ENCODE measurements around the gene ST7.

Gene ST7

DNA sequence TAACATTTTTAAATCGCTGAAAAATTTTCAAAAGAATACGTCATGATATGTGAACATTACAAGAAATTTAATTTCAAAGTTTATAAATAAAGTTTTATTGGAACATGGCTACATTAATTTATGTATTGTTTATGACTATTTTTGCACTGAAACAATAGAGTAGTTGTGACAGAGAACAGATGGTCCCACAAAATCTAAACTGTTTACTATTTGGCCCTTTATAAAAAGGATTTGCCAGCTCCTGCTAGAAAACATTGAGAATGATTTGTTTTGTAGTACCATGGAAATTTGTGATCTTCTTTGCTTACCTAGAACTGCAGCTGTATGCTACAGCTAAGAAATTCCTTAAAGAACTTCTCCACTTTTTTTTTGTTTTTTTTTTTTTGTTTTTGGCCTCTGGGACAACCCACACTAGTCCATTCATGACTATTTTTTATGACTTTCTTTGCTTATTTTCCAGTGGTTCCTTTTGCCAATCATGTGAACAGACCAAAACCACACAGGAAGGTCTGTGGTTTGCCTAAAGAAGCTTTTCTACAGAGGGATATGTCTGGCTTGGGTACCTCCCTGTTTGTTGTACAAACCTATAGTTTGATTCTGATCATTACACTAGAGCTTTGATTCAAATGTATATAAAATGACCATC, 55.7 kb downstream of the ST7 start:
- peaks cover 9 to 36% (median 23%) of the 10 kb centered on the region in 11 experiments; a peak in 16 of 22 replicates for H4K20me1 ChIP-seq
- no peaks in the 10 kb centered on the region for H3K9me3 ChIP-seq (replicated peaks in 1 of 11)
- H3K36me3 ChIP-seq: no peaks in the 10 kb centered on the region
- H3K4me2 ChIP-seq: peak overlapping the region; percentile 36 to 68 (median 57); a peak in 20 of 22 replicates
- TF ChIP-seq Cebpa-rat (IDR thresholded peaks at IDR 0.05): no peak
- peaks cover 0 to 51% (median 0%) of the 10 kb centered on the region in 11 experiments; a peak in 7 of 22 replicates for H3K27me3 ChIP-seq
- no peak overlapping the region for H3K27ac ChIP-seq
- no peak overlapping the region for H3K9ac ChIP-seq
- H3K4me1 ChIP-seq: peaks cover 26 to 50% (median 33%) of the 10 kb centered on the region in 10 experiments
- H3K4me3 ChIP-seq: no peak overlapping the region

GRCh38 chr7:117009705-117010361, 56.5 kb downstream of the ST7 start:
- no peak overlapping the region for H3K9ac ChIP-seq
- H3K36me3 ChIP-seq: no peaks in the 10 kb centered on the region
- peaks cover 0 to 51% (median 0%) of the 10 kb centered on the region in 11 experiments; a peak in 7 of 22 replicates for H3K27me3 ChIP-seq
- no peak for TF ChIP-seq Cebpa-rat (IDR thresholded peaks at IDR 0.05)
- H3K4me1 ChIP-seq: peaks cover 26 to 57% (median 33%) of the 10 kb centered on the region in 10 experiments
- peaks cover 9 to 36% (median 23%) of the 10 kb centered on the region in 11 experiments; a peak in 16 of 22 replicates for H4K20me1 ChIP-seq
- no peaks in the 10 kb centered on the region for H3K9me3 ChIP-seq (replicated peaks in 1 of 11)
- no peak overlapping the region for H3K27ac ChIP-seq
- H3K4me3 ChIP-seq: no peak overlapping the region
- peak overlapping the region; percentile 36 to 68 (median 57) for H3K4me2 ChIP-seq

GRCh38 chr7:117010375-117011133, 57.3 kb downstream of the ST7 start:
- H3K9me3 ChIP-seq (replicated peaks in 1 of 11): no peaks in the 10 kb centered on the region
- H3K4me2 ChIP-seq: peak overlapping the region; percentile 36 to 68 (median 57); a peak in 20 of 22 replicates
- H3K9ac ChIP-seq: no peak overlapping the region
- H3K4me3 ChIP-seq: no peak overlapping the region
- TF ChIP-seq Cebpa-rat (IDR thresholded peaks at IDR 0.05): no peak
- peaks cover 26 to 57% (median 33%) of the 10 kb centered on the region in 10 experiments for H3K4me1 ChIP-seq
- peaks cover 9 to 36% (median 23%) of the 10 kb centered on the region in 11 experiments; a peak in 16 of 22 replicates for H4K20me1 ChIP-seq
- no peak overlapping the region for H3K27ac ChIP-seq
- H3K27me3 ChIP-seq: peaks cover 0 to 51% (median 0%) of the 10 kb centered on the region in 11 experiments; a peak in 7 of 22 replicates
- no peaks in the 10 kb centered on the region for H3K36me3 ChIP-seq

DNA sequence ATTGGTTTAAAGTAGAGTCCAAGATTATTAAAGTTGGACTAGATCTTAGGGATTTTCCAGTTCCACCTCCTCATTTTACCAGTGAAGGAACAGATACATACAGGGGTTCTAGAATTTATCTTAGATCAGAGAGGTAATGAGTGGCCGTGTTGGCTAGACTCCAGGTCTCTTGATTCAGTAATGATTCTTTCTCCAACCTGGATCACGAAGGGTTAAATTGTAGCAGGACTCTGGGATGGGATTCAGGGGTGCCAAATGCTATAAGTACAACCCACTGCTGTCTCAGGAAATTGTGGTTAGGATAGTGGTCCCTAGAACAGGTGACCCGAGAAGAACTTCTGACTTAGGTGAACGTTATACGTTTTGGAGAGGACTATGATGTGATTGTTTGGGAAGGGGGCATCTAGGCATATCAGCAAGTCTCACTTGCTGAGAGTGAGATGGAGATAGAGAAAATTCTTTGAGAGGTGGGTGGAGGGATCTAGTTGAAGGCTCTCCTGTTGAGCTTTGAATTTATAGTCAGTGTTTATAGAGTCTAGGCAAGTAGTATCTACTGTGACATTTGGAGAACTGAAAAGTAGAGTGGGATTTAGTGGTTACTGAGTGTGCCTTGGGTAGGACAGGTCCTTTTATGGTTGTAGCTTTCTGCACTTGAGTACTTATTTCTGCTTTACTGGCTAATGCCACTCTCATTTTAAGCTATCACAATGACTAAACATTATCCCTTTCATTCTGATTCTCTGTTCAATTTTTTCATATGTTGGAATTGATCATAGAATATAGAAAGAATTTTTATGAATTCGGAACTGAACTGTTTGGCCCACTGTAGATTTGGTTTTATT, 58.3 kb downstream of the ST7 start:
- Histone ChIP-seq H3K9me3 (replicated peaks in 1 of 11) (no peaks in the 10 kb centered on the region), H3K4me1 (peaks cover 26 to 57% (median 33%) of the 10 kb centered on the region in 10 experiments), H3K36me3 (no peaks in the 10 kb centered on the region), H3K27ac (no peak overlapping the region), H3K27me3 (peaks cover 0 to 44% (median 0%) of the 10 kb centered on the region in 11 experiments; a peak in 7 of 22 replicates), H3K4me2 (peak overlapping the region; percentile 1 to 61 (median 34); a peak in 18 of 22 replicates), H4K20me1 (peaks cover 9 to 36% (median 23%) of the 10 kb centered on the region in 11 experiments; a peak in 16 of 22 replicates), H3K4me3 (no peak overlapping the region), H3K9ac (no peak overlapping the region)
- TF ChIP-seq Cebpa-rat (IDR thresholded peaks at IDR 0.05): no peak

DNA sequence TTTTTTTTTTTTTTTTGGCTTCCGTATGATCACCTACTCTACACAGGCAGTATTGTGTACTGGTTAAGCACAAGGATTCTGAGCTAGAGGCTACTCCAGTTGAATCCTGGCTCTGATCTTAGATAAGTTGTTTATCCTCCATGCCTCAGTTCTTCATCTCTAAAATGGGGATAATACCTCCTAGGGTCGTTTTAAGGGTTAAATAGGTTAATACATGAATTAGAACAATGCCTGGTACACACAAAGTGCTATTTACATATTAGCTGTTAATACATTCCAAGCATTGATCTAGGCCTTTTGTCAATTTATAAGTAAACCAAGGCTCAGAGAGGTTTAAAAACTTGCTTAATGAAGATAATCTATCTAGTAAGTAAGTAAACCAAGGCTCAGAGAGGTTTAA, 59.0 kb downstream of the ST7 start:
- Histone ChIP-seq H3K4me1 (peaks cover 26 to 57% (median 33%) of the 10 kb centered on the region in 10 experiments), H3K36me3 (no peaks in the 10 kb centered on the region), H4K20me1 (peaks cover 9 to 36% (median 22%) of the 10 kb centered on the region in 11 experiments; a peak in 16 of 22 replicates), H3K4me2 (peak overlapping the region in 1 of 11 experiments; percentile 61; a peak in 1 of 22 replicates), H3K9ac (no peak overlapping the region), H3K27me3 (peaks cover 0 to 37% (median 0%) of the 10 kb centered on the region in 11 experiments; a peak in 7 of 22 replicates), H3K27ac (no peak overlapping the region), H3K9me3 (replicated peaks in 1 of 11) (no peaks in the 10 kb centered on the region), H3K4me3 (no peak overlapping the region)
- no peak for TF ChIP-seq Cebpa-rat (IDR thresholded peaks at IDR 0.05)

GRCh38 chr7:117012696-117013095, 59.4 kb downstream of the ST7 start:
- H3K4me2 ChIP-seq: no peak overlapping the region
- H3K4me3 ChIP-seq: no peak overlapping the region
- H3K9me3 ChIP-seq (replicated peaks in 1 of 11): no peaks in the 10 kb centered on the region
- no peak overlapping the region for H3K27ac ChIP-seq
- H3K27me3 ChIP-seq: peaks cover 0 to 33% (median 0%) of the 10 kb centered on the region in 11 experiments; a peak in 7 of 22 replicates
- no peak for TF ChIP-seq Cebpa-rat (IDR thresholded peaks at IDR 0.05)
- peaks cover 26 to 57% (median 33%) of the 10 kb centered on the region in 10 experiments for H3K4me1 ChIP-seq
- no peaks in the 10 kb centered on the region for H3K36me3 ChIP-seq
- no peak overlapping the region for H3K9ac ChIP-seq
- H4K20me1 ChIP-seq: peaks cover 9 to 36% (median 22%) of the 10 kb centered on the region in 11 experiments; a peak in 16 of 22 replicates

- Histone ChIP-seq H3K27me3 (peaks cover 0 to 26% (median 0%) of the 10 kb centered on the region in 11 experiments; a peak in 6 of 22 replicates), H4K20me1 (peaks cover 9 to 30% (median 22%) of the 10 kb centered on the region in 11 experiments; a peak in 16 of 22 replicates), H3K4me3 (no peak overlapping the region), H3K4me1 (peaks cover 19 to 42% (median 23%) of the 10 kb centered on the region in 10 experiments), H3K4me2 (peak overlapping the region in 2 of 11 experiments; percentile 18 to 44; a peak in 3 of 22 replicates), H3K27ac (no peak overlapping the region), H3K36me3 (no peaks in the 10 kb centered on the region), H3K9me3 (replicated peaks in 1 of 11) (no peaks in the 10 kb centered on the region), H3K9ac (no peak overlapping the region)
- no peak for TF ChIP-seq Cebpa-rat (IDR thresholded peaks at IDR 0.05)
Measured at GRCh38 chr7:117014099-117014656, 60.9 kb downstream of the ST7 start.
